Measurements from ENCODE around the gene ANGPTL7. TPM values are rescaled to one million over a fixed set of nuclear protein-coding genes. Genes with fewer than 3 reads are reported as not detected.
"Not testable (repeated sequence)": the region's sequence is repeated elsewhere in the genome, so short reads cannot be mapped to it uniquely, and the experiment has no call there.

Gene ANGPTL7, protein sequence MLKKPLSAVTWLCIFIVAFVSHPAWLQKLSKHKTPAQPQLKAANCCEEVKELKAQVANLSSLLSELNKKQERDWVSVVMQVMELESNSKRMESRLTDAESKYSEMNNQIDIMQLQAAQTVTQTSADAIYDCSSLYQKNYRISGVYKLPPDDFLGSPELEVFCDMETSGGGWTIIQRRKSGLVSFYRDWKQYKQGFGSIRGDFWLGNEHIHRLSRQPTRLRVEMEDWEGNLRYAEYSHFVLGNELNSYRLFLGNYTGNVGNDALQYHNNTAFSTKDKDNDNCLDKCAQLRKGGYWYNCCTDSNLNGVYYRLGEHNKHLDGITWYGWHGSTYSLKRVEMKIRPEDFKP
- 0.81 TPM for total RNA-seq
- long read RNA-seq, partial matches to known transcripts, result 0 of 2 reads
- long read RNA-seq, other reads (novel, unspliced or antisense), result 0 of 2 reads

DNA sequence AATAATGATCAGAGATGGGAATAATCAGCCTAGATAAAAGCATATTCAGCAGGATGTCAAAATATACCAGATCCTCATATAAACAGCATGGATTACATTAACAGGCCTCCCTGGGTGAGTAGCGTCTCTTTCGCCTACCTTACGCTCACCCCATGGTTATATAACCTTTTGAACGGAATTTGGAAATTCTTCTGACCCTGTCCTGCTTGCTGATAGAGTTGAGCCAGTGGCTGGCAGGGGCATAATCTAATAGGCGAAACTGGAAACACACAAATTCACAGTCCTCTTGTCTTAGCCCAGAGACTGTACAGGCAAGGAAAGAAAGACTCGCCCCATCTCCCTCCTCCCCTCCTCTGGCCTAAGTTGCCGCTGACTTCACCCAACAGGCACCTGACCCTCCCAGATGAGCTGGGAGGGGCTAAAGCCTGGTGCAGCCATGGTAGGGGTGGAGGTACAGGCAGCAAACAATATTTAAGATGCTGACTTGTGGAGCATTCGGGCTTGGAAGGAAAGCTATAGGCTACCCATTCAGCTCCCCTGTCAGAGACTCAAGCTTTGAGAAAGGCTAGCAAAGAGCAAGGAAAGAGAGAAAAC, at the start of gene ANGPTL7:
Gene ANGPTL7, plus strand, starts transcription at position 498 of the 594 bp plus-strand sequence. CDS start 225 bp downstream, outside the sequence.
- no peak for DNase-seq (ENCODE audit: low spot score)
- intact Hi-C loops (cut with DNase I), result no loop called here

DNA sequence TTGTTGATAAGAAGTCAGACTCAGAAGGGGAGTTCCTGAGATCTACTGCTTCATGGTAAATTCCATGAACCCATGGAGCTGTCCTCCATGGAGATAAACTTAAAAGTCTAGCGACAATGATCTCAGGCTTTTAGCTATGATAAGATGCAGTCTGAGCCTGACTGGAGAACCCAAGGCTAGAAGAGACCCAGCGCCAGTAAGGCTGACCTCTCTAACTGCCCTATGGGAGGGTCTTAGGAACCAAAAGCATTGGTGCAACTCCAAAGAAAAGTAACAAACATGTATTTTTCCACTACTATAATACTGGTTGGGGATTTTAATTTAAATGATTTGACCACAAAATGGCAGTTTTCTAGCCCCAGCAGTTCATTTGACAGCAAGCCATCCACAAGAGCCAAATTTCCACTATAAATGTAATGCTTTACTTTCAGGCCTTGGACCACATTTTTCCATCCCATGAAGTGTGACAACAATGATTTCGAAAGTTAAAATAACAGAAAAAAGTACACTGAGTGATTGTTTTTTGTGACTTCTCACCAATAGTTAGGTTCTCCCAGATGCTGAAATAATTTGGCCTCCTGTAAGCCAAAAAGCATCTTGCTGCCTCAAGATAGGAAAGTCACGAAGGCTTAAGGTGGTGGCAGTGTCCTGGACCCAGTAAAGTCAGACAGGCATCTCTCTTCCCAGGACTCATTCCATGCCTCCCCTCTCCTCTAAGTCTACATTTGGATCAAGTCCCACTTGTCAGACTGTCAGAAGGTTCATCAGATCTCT, 46.4 kb upstream of the ANGPTL7 start:
- intact Hi-C loops (cut with DNase I), result no loop called here
- DNase-seq (ENCODE audit: low spot score), result no peak

DNA sequence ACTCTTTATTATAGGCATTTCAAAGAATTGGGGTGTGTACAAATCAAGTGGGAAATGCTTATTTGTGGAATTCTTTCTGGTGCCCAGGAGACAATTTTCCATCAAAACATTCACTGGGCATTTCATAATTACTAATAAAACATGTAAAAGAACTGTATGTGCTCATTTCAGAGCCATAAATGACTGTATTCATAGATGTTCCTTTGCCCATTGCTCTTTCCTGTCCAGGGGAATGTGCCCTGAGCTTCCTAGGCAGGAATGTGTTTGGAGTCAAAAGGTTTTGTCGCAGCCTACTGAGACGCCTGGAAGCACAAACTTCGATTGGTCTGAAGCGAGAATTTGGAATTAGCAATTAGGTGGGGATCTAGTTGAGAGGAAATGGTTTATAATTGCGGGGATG, 45.8 kb upstream of the ANGPTL7 start:
- no peak for DNase-seq (ENCODE audit: low spot score)
- intact Hi-C loops (cut with DNase I), result no loop called here

DNA sequence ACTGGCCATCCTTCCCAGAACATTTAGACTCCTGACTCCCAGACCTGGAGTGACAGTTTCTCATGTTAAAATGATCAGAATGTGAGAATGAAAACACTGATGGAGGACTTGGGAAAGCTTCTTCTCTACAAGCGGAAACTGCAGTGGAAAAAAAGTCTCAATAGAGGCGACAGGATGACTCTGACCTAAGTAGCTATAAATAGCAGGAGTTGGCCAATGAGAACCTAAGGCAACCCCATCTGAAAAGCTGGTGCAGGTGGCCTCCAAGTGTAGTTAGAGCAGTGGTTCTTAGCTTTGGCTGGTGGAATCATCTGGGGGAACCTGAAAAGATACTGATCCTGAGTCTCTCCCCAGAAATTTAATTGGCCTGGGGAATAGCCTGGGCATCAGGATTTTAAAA, 45.2 kb upstream of the ANGPTL7 start:
- intact Hi-C loops (cut with DNase I), result no loop called here
- DNase-seq (ENCODE audit: low spot score), result no peak

DNA sequence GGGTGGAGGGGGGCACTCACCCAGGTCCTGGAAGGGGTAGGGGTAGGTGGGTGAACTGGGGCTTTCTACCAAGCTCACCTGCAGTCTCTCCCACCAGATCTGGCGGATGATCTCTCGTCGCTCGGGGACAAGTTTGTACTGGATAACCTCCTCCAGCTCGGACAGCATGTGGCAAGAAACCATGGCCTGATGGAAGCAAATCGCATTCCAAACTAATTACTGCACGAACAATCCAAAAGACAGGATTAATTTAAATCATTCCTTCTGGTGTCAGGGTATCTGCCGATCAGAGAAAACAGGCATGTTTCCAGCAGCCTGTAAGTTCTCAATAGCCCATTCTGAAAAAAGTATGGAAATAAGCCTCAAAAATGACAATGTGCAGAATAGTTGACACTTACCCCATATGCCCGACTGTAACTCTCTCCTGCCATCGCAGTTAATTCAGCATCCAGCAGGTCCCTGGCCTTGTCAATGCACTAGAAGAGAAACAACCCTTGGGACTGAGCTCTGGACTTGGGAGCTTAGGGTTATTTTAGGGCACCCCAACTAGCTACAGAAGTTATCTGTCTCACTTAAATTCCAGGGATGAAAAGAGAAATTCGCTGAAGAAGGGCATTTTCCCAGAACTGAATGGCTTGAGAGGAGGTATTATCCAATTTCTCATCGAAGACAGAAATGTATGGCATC, 44.4 kb upstream of the ANGPTL7 start:
- intact Hi-C loops (cut with DNase I), result no loop called here

DNA sequence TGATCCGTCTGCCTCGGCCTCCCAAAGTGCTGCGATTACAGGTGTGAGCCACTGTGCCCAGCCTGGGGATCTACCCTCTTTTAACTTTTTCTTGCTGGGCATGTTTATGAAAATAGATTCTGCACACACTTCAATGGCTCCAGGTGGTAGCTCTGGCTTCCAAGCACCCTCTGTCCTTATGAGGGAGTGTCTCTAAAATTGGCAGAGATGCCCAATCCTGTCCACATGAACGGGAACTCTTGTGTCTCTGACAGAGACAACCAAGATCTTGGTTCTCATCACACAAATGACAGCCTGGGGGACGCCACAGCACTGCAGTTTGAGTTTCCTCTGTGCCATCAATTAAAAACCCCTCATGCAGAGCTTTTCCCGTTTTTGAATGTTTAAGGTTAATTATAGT, 43.4 kb upstream of the ANGPTL7 start:
- intact Hi-C loops (cut with DNase I), result no loop called here
- DNase-seq (ENCODE audit: low spot score), result no peak

More for the DNA sequence above, 44.4 kb upstream of the ANGPTL7 start:
- no peak for DNase-seq (ENCODE audit: low spot score)

DNA sequence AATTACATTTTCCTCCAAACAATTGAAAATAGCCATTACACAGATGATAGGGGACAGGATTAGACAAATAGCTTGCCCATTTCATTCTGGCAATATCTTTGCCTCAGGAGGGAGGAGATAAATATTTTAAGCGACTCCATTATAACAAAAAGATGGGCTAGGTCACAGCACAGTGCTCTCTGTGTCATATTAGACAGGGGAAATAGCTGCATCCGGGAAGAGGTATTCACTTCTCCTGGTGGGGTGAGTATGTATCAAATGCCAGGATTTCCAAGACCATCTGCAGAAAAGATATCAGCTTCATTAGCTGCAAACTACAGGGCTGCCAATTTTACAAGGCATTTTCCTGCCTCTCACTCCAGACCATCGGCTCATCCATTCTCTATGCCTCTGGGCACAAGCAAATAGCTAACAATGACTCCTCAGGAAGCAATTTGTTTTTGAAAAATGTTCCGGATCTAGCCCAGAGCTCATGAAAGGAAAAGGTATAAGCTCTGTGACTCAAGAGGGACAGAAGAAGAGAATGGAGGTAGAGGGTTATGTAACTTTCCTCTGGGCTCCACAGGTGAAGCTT, 41.9 kb upstream of the ANGPTL7 start:
- no peak for DNase-seq (ENCODE audit: low spot score)
- intact Hi-C loops (cut with DNase I), result no loop called here

DNA sequence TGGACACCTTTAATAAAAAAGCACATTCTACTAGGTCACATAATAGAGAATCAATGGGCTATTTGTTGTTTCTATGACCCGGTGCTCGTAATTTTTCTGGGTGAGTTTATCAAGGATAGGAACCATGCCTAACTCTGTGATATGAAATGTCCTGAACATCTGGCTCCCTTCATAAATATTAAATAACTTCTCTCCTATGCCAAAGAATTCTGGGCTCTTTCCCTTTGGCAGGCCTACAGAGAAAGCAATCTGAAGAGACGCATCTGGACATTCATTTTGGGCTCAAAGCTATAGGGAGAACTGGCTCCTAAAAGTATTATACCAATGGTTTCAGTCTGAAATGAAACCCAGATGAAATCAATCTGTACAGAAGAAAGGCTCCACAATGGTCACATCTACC, 38.8 kb upstream of the ANGPTL7 start:
- no peak for DNase-seq (ENCODE audit: low spot score)
- intact Hi-C loops (cut with DNase I), result no loop called here

DNA sequence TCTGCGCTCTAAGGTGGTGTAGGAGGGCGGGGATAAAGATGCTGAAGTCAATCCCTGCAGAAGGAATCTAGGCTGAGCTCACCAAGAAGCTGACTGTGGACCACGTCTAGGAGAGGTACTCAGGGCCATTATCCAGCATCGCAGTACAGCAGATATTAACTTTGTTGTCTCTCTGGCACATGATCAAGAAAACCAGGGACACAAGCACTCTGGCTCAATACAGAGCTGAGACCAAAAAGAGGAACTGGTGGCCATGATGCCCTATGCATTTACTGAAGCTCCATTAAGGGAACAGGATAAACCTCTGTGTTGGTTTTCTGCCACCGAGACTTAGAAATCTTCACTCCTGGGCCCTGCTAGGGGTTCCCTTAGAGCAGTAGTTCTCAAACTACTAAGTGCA, 38.0 kb upstream of the ANGPTL7 start:
- intact Hi-C loops (cut with DNase I), result no loop called here
- no peak for DNase-seq (ENCODE audit: low spot score)

DNA sequence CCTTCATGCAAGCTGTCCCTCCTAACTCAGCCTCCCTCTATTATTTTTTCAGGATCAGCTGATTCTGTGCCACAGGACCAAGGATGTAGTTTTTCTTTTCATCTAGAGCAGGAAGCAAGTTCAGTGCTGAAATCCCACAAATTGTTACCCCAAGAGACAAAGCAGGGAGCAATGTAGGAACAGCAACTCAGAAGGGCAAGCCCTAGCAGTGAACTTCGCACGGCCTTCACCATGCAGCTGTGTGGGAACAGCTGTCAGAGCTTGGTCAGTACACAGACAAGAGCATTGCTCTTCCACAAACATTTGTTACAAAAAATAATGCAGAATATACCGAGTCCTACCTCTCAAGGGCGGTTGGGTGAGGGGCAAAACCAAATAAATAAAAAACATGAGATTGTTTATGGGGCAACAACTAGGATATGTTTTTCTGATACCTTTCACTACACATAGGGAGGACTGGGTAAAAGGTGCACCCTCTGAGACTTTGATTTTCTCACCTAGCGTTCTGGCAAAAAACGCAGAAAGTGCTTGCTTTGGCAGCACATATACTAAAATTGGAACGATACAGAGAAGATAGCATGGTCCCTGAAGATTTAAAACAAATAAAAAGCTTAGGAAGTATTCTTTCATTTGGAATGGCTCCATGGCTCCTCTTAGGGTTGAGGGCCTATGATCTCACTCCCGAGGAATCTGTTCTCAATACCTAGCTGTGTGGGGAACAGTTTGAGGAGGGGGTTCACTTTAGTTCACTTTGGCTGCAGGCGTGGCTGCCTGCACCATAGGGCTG, 37.1 kb upstream of the ANGPTL7 start:
- intact Hi-C loops (cut with DNase I), result no loop called here
- DNase-seq (ENCODE audit: low spot score), result no peak

DNA sequence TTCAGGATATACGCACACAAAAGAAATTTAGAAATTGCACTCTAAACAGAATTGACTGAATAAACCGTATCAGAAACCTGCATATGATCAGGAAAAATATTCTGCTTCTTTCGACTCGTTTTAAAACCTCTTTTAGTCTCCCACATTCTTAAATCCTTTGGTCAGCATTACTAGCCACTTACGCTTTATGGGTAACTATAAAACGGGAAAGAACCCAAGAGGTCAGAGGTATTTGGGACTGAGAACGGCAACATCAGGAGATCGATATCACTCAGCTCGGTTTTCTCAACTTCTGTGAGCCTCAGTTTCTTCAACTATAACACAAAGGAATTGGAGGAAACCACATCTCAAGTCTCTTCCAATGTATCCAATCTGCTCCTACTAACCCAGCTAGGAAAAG, 36.4 kb upstream of the ANGPTL7 start:
- DNase-seq (ENCODE audit: low spot score), result no peak
- intact Hi-C loops (cut with DNase I), result no loop called here

DNA sequence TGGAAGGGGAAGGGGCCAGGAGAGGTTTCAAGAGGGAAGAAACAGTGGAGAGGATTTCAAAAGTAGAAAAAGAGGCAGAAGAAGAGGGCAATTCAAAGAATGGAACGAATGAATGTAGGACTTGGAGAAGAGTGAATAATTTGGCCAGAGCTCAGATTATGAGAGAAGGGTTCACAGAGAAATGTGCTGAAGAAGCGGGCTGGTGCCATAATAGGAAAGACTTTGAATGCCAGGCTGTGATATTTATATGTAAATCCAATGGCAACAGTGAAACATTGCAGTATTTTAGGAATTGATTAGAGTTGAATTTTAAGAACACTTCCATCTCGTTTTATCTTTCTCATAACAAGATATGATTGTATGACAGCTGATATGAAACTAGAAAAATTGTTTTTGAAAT, 36.0 kb upstream of the ANGPTL7 start:
- intact Hi-C loops (cut with DNase I), result no loop called here
- no peak for DNase-seq (ENCODE audit: low spot score)

DNA sequence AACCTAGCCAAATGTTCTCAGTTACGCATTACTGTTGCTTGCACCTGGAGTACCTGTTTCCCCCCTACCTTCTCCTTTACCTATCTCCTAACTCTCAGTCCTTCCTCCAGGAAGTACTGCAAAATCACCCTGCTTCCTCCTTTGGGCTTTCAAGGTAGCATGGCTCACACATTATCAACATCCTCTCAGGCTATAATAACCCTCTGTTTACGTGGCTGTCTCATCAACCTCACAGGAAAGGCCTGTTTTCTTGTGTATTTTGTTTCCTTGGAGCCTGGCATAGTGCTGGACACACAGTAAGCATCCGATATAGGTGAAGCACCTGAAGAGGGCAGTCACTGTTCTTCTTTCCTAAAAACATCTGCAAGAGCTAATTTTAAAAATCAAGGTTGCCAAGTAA, 32.7 kb upstream of the ANGPTL7 start:
- intact Hi-C loops (cut with DNase I), result no loop called here
- no peak for DNase-seq (ENCODE audit: low spot score)

DNA sequence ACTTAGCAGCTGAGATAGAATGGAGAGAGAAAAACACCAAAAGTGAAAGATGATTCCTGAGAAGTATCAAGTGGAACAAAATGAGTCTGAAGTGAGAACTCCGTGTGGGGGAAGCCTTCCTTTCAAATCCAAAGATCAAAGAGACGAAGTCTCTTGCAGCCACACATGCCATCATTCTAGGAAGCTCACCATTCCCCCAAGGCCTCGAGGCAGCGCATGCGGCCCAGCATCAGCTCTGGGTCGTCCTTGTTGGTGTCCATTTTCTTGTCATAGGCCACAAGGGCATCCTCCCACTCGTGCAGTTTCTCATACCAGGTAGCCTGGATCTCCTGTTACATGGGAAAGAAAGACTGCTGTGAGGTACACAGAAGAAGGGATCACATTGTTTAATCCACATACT, 32.2 kb upstream of the ANGPTL7 start:
- intact Hi-C loops (cut with DNase I), result no loop called here

DNA sequence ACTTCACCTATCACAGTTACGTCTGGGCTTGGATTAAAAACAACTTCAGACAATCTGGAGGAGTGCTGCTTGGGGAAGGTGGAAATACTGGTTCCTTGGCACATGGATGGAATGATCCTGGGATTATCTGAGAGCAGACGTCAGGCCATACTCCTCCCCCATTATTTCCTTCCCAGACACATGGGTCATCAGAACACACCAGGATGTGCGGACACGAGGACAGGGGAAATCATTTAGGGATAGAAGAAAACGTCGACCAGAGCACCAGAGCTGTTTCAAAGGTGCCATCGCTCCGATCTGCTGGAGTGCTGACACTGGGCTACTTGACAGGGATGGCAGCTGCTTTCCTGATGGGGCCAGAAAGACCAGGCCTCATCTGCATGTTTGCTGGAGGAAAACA, 31.8 kb upstream of the ANGPTL7 start:
- no peak for DNase-seq (ENCODE audit: low spot score)
- intact Hi-C loops (cut with DNase I), result no loop called here

More for the DNA sequence above, 32.2 kb upstream of the ANGPTL7 start:
- no peak for DNase-seq (ENCODE audit: low spot score)

DNA sequence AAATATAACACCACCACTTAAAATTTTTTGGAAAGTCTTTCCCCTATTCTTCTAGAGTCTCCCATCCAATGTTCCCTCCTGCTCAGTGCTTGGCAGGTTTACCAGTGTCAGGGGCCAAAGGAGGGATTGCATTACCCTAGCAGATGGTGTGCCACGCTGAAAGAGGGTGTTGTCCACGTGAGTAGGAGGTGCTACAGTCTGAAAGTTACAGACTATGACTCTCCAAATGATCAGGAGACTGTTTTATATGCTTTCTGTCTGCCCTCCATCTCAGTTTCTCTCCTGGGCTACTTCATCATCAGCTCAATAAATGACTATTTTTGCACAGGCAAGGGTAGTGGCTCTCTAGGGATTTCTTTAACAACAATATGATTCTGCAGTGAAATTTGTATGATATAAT, 31.3 kb upstream of the ANGPTL7 start:
- no peak for DNase-seq (ENCODE audit: low spot score)
- intact Hi-C loops (cut with DNase I), result no loop called here

DNA sequence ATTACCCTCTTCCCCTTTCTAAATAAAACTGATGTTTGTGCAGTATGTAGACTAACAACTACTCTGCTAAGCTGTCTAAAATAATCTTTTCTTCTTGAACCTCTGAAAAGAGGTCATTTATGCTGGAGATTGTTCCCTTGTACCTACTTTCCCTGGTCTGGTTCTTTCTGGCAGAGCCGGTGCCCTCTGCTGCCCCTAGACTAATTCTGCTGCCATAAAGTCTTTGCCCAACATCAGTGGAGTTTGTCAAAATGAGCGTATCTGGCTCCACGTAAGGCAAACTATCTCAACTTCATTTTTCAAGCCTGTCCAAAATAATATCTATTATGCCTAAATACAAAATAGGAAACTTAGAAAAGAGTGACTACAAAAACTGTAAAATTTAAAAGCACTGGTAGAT, 30.9 kb upstream of the ANGPTL7 start:
- intact Hi-C loops (cut with DNase I), result no loop called here
- no peak for DNase-seq (ENCODE audit: low spot score)

DNA sequence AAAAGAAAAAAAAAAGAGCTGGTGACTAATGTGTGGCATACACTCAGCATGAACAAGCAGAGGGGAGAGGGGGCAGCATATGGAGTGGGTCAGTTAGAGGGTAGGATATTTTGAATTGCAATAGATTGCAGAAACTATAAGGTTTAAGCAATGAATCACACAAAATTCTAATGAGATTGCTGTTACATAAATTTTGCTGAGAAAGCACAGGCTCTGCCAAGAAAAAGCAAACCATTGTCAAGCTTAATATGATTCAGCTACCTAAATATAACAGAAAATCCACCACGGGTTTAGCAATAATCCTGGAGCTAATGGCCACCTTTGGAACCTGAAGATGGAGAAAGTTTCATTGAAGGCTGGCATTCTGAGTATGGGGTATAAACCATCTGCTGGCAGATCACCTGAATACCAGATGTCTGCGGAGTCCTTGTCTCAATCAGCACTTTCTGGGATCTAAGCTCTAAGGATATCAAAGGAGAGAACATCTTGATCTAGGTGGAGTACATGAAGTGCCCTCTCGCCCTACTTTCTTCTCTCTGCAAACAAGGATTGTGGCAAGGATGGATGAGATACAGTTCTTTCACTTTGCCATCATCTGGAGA, 30.3 kb upstream of the ANGPTL7 start:
- no peak for DNase-seq (ENCODE audit: low spot score)
- intact Hi-C loops (cut with DNase I), result no loop called here

DNA sequence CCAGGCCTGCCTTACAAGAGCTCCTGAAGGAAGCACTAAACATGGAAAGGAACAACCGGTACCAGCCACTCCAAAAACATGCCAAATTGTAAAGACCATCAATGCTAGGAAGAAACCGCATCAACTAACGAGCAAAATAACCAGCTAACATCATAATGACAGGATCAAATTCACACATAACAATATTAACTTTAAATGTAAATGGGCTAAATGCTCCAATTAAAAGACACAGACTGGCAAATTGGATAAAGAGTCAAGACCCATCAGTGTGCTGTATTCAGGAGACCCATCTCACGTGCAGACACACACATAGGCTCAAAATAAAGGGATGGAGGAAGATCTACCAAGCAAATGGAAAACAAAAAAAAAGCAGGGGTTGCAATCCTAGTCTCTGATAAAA, 26.4 kb upstream of the ANGPTL7 start:
- intact Hi-C loops (cut with DNase I); DNase-seq (ENCODE audit: low spot score): not testable (repeated sequence)
